Kidney epithelial cell (primary cell): ENCODE measurements around the gene ANKRD29. TPM values are rescaled to one million over a fixed set of nuclear protein-coding genes. Genes with fewer than 3 reads are reported as not detected.

Experiments used
- DNase-seq: peaks from one replicate; pipeline ENCODE4 v3.0.0-alpha.2; 2010; ENCODE audit warnings: low read depth
- H3K27me3 ChIP-seq: 2 replicates; pipeline ENCODE4 v1.6.0; 2011; ENCODE audit warnings: low read length; ENCODE audit not compliant: control insufficient read depth, insufficient read depth
- H3K36me3 ChIP-seq: 2 replicates; pipeline ENCODE4 v1.5.1; 2011; ENCODE audit warnings: low read length; ENCODE audit not compliant: control insufficient read depth, insufficient read depth
- H3K4me3 ChIP-seq: 2 replicates; pipeline ENCODE4 v1.5.1; 2011; ENCODE audit warnings: low read depth, mild to moderate bottlenecking, control low read depth, low read length
- total RNA-seq: library from RNA; depleted of rRNA; stranded (reverse); fragments of >200 nt; gene quantifications from 2 replicates; pipeline ENCODE4 v1.2.3, GENCODE V29; 2015
- TF ChIP-seq, protein P1 (sequence below): IDR thresholded peaks from 2 replicates; pipeline ENCODE4 v1.5.1; 2011; ENCODE audit warnings: mild to moderate bottlenecking, moderate library complexity, low read length, control low read depth, inconsistent platforms; ENCODE audit not compliant: insufficient read depth, poor library complexity, severe bottlenecking

Gene ANKRD29
- total RNA-seq, 1 donor from 2014 or later, result 0.58 TPM

DNA sequence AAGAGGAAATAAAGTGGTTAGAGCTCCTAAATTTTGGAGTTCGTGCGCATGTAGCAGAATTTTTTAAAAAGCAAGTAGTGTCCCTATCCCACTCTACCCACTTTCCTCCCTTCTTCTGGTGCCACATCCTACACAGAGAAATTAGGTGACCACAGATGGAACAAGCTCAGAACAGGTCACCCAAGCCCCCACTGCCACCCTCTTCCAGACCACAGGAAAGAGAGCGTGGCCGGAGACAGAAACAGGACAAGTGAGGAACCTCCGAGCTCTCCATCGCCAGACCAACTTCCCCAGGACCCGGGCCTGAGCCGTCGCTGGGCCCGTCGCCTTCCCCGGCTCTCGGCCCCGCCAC lies 76.8 kb downstream of the ANKRD29 start:
- Histone ChIP-seq H3K27me3 (no peaks in the 10 kb centered on the region), H3K4me3 (peak overlapping the region; percentile 88), H3K36me3 (no peaks in the 10 kb centered on the region)
- no peak for DNase-seq
- TF ChIP-seq, protein P1, sequence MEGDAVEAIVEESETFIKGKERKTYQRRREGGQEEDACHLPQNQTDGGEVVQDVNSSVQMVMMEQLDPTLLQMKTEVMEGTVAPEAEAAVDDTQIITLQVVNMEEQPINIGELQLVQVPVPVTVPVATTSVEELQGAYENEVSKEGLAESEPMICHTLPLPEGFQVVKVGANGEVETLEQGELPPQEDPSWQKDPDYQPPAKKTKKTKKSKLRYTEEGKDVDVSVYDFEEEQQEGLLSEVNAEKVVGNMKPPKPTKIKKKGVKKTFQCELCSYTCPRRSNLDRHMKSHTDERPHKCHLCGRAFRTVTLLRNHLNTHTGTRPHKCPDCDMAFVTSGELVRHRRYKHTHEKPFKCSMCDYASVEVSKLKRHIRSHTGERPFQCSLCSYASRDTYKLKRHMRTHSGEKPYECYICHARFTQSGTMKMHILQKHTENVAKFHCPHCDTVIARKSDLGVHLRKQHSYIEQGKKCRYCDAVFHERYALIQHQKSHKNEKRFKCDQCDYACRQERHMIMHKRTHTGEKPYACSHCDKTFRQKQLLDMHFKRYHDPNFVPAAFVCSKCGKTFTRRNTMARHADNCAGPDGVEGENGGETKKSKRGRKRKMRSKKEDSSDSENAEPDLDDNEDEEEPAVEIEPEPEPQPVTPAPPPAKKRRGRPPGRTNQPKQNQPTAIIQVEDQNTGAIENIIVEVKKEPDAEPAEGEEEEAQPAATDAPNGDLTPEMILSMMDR, result no peak

DNA sequence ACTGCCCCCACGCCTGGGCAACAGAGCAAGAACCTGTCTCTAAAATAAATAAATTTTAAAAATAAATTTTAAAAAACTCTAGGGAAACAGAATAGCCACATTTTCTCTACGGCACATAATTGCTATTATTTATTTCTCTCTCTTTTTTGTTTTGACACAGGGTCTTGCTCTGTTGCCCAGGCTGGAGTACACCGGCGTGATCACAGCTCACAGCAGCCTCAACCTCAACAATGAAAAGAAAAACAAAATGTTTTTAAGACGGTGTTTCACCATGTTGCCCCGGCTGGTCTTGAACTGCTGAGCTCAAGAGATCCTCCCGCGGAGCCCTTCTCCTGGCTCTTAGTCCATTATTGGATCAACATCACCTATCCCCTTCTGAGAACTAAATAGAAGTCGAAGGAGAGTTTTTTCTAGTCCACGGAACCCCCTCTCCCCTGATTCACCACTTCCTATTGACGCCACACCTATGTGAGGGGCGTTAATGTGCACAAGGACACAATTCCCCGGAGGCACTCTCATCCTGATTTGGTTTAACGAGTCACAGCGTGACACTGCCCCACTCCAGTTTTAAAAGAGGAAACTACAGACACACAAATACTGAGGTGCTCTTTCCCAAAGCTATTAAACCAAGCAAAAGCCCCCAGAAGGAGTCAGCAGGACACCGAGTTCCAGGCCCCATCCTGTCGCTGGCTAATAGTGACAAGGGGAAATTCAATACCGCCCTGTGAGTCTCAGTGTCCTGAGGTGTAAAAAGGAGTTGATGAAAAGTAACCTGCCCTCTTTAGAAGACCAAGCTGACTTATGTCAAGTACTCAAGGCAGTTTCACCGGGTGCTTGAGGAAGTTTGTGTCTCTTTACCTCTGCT lies 77.5 kb downstream of the ANKRD29 start:
- DNase-seq, result no peak
- Histone ChIP-seq H3K27me3 (no peaks in the 10 kb centered on the region), H3K36me3 (no peaks in the 10 kb centered on the region), H3K4me3 (peak overlapping the region; percentile 88)
- TF ChIP-seq, protein P1, result no peak

DNA sequence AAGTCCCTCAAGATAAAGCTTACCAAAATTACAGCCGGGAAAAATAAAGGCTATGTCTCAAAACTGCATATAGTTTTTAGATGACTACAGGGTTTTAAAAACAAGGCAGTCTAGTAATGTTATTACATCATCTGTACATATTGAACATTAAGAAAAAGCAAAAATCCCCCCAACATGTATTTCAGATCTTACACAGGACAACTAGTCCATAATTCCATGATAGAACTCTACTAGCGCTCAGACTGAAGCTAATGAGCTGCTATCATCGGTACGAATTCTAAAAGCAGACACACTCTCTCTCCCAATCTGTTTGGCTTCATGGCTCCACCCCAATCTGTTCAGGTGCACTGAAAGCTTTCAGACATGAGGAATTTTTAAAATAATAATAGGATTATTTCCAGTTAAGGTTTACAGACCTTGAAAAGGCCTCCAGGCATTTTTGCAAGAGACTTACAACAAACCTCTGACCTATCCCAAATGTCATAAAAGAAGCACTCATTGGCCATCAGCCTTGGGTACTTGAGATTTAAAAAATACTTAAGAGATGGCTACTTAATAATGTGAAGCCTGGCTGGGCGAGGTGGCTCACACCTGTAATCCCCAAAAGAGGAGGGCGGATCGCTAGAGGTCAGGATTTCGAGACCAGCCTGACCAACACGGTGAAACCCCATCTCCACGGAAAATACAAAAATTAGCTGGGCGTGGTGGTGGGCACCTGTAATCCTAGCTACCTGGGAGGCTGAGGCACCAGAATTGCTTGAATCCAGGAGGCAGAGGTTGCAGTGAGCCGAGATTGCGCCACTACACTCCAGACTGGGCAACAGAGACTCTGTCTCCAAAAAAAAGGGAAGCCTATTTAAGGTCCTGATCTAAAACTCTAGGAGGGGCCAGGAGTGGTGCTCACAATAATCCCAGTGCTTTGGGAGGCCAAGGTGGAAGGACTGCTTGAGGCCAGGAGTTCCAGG lies 78.4 kb downstream of the ANKRD29 start:
- Histone ChIP-seq H3K36me3 (no peaks in the 10 kb centered on the region), H3K4me3 (peak overlapping the region; percentile 88), H3K27me3 (no peaks in the 10 kb centered on the region)
- TF ChIP-seq, protein P1, result no peak
- no peak for DNase-seq

DNA sequence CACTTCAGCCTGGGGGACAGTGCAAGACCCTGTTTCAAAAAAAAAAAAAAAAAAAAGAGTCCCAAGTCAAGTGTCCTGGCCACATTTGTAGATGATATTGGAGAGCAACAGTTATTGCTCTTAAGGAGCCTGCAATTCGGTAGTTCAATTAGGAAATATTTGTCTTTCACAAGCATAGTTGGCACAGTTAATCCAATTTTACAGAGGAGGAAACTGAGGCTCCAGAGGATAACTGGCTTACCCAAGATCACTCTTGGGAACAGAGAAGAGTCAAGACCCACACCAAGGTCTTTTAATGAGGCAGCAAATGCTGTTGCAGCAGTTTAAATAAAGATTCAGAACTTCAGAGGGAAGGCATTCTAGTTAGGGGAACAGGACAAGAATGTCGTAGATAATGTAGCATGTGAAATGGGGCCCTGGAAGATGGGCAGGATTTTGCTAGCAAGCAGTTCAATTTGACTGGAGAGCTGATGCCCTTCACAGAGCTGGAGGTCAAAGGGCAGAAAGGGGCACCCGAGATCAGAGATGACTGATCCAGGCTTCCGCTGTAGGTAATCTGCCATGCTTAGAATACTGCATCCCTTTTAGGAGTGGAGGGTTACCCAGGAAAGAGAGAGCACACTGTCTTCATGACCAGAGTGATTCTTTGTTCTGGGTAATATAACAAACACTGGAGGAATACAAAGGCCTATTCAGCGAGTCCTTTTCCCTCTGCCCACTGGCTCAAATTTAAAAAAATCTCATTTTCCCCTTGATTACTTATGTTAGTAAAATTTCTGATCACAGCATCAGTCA lies 79.4 kb downstream of the ANKRD29 start:
- Histone ChIP-seq H3K4me3 (no peak overlapping the region), H3K27me3 (no peaks in the 10 kb centered on the region), H3K36me3 (no peaks in the 10 kb centered on the region)
- TF ChIP-seq, protein P1, result no peak
- no peak for DNase-seq

DNA sequence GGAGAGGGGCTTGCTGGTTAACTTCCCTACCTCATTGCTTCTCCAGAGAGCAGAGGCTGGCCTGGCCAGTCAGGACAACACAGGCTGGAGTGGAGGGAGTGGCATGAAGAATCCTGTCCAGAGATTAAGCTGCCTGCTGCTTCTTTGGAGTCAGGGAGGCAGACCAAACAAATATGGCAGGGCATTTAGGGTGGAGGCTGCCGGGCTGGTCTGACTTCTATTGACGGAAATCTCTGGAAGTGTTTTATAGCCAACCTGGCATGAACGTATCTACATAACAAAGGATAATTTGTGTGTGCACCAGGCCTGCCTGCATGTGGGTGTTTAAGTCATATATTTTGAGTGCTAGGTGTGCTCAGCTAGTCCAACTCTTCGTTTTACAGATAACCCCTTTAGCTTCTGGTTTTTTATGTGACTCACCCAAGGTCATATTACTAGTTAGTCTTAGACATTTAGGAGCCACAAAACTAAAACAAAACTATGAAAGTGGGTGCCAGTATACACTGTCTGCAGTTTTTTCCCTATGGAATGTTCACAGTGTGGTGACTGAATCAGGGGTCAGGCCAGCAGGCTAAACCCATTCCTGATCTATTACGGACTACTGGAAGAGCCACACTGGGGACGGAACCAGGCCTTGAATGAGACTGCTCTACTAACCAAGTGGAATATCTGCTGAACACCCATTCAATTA lies 81.9 kb downstream of the ANKRD29 start:
- DNase-seq, result no peak
- no peaks in the 10 kb centered on the region for H3K36me3 ChIP-seq
- TF ChIP-seq, protein P1, result no peak
- no peaks in the 10 kb centered on the region for H3K27me3 ChIP-seq
- H3K4me3 ChIP-seq, result no peak overlapping the region
